ENCODE results near the gene STX12.

STX12 gene

DNA sequence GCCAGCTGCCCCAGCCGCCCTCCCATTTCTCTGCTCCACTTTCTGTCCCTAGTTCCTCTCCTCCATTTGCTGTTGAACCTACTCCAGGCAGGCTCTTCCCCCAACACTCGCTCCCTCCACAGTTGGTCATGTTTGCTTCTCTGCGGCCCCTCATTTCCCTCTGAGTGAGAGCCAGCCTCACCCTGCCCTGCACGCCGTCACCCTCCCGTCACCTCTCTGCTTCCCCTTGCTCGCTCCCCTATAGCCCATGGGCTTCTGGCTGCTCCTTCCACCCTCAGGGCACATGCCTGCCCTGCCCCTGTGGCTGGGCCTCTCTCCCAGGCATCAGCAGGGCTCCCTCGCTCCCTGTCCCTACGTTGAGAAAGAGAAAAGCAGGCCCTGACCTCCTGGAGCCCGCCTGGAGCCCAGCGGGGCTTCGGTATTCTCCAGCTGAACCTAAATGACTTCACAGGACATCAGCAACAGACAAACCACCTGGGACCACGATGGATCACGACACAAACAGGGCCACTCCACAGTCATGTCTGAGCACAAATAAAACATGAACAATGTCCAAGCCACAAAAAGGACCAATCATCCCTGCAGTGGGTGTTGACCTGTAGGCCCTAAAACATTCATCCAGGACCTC, 86.0 kb downstream of the STX12 start:
- Histone ChIP-seq H3K4me1 (no peaks in the 10 kb centered on the region), H3K9me3 (no peaks in the 10 kb centered on the region), H3K4me3 (ENCODE audit: low read depth, low read length) (no peak overlapping the region), H3K27me3 (no peaks in the 10 kb centered on the region), H3K36me3 (no peaks in the 10 kb centered on the region)
- DNase-seq, result no peak
- TF ChIP-seq, protein P1, sequence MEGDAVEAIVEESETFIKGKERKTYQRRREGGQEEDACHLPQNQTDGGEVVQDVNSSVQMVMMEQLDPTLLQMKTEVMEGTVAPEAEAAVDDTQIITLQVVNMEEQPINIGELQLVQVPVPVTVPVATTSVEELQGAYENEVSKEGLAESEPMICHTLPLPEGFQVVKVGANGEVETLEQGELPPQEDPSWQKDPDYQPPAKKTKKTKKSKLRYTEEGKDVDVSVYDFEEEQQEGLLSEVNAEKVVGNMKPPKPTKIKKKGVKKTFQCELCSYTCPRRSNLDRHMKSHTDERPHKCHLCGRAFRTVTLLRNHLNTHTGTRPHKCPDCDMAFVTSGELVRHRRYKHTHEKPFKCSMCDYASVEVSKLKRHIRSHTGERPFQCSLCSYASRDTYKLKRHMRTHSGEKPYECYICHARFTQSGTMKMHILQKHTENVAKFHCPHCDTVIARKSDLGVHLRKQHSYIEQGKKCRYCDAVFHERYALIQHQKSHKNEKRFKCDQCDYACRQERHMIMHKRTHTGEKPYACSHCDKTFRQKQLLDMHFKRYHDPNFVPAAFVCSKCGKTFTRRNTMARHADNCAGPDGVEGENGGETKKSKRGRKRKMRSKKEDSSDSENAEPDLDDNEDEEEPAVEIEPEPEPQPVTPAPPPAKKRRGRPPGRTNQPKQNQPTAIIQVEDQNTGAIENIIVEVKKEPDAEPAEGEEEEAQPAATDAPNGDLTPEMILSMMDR (IDR thresholded peaks at IDR 0.05; ENCODE audit: low read depth, low read length), result no peak

DNA sequence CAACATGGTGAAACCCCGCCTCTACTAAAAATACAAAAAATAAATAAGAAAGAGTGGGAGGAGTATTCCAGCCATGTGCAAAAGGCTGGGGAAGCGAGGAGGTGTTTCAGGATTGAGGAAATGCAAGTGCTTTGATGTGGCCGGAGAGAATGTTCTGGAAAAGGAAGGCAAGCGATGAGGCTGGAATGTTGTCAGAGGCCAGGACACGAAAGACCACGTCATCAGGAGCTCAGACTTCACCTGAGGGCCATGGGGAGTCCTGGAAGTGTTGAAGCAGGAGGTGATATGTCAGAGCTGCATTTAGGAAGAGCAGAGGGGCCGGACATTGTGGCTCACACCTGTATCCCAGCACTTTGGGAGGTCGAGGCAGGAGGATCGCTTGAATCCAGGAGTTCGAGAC, 88.4 kb downstream of the STX12 start:
- H3K9me3 ChIP-seq, result no peaks in the 10 kb centered on the region
- H3K4me1 ChIP-seq, result no peaks in the 10 kb centered on the region
- TF ChIP-seq, protein P1 (IDR thresholded peaks at IDR 0.05; ENCODE audit: low read depth, low read length), result no peak
- no peaks in the 10 kb centered on the region for H3K36me3 ChIP-seq
- no peak overlapping the region for H3K4me3 ChIP-seq (ENCODE audit: low read depth, low read length)
- no peaks in the 10 kb centered on the region for H3K27me3 ChIP-seq
- DNase-seq, result no peak

DNA sequence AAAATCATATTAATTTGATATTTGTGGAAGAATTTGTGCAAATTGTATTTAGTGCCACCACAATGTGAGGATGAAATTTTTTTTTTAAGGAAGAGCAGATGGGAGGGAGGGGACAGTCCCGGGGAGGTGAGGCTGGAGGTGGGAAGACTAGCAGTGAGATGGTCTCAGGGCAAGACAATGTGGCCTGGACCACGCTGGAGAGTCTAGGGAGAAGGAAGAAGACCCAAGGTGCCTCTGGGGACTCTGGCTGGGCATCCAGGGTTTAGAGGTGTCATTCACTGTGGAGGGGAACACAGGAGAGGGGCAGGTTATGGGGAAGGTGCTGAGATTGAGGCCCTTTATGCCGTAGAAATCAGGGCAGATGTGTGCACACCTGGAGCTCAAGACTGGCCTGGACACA, 89.0 kb downstream of the STX12 start:
- no peaks in the 10 kb centered on the region for H3K4me1 ChIP-seq
- no peaks in the 10 kb centered on the region for H3K36me3 ChIP-seq
- no peaks in the 10 kb centered on the region for H3K9me3 ChIP-seq
- TF ChIP-seq, protein P1 (IDR thresholded peaks at IDR 0.05; ENCODE audit: low read depth, low read length), result no peak
- no peaks in the 10 kb centered on the region for H3K27me3 ChIP-seq
- DNase-seq, result no peak
- H3K4me3 ChIP-seq (ENCODE audit: low read depth, low read length), result no peak overlapping the region

DNA sequence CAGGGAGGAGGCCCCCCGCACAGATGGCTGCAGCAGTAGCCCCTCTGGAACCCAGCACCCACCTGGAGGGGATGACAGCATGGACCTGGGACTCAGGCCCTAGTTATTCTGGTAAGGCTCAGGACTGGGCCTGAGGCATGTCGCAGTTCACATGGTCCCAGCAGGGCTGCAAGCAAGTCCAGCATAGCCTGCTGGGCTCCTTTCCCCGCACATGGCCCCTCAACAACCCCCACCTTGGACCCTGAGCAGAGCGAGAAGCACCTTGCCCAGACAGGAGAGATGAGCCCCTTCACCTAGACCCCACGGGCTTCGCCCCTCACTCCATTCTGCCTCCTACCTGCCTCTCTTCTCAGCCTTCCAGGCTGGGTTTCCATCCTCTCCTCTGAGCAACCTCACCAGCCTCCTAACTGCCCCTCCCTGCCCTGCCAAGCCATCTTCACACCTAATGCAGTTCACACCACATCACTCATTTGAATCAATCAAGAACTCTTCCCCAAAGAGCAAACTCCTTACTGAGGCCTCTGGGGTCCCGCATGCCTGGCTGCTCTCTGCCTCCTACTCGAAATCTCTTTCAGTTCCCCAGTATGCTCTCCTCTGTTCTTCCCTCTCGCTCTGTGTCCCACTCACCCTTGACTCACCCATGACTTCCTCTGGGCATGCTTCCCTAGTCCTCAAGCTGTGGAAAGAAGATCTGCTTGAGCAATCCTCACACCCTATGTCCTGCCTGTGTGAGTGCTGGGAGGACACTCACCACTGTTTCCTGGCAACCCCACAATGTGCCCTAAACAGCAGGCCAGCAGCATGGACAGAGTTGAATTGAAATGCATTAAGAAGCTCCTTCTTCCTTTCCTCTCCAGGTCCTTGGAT, 89.9 kb downstream of the STX12 start:
- TF ChIP-seq, protein P1 (IDR thresholded peaks at IDR 0.05; ENCODE audit: low read depth, low read length), result no peak
- Histone ChIP-seq H3K4me3 (ENCODE audit: low read depth, low read length) (no peak overlapping the region), H3K4me1 (no peaks in the 10 kb centered on the region), H3K36me3 (no peaks in the 10 kb centered on the region), H3K27me3 (no peaks in the 10 kb centered on the region), H3K9me3 (no peaks in the 10 kb centered on the region)
- DNase-seq, result no peak

DNA sequence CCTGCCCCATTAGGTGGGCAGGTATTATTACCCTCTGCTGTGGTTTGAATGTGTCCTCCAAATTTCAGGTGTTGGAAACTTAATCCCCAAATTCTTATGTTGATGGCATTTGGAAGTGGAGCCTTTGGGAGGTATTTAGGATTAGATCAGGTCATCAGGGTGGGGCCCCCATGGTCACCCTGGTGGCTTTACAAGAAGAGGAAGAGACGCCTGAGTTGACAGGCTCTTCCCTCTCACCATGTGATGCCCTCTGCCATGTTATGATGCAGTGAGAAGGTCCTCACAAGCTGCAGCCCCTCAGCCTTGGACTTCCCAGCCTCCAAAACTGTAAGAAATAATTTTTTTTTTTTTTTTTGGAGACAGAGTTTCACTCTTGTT, 90.5 kb downstream of the STX12 start:
- Histone ChIP-seq H3K4me3 (ENCODE audit: low read depth, low read length) (no peak overlapping the region), H3K36me3 (no peaks in the 10 kb centered on the region), H3K4me1 (no peaks in the 10 kb centered on the region), H3K27me3 (no peaks in the 10 kb centered on the region), H3K9me3 (no peaks in the 10 kb centered on the region)
- TF ChIP-seq, protein P1 (IDR thresholded peaks at IDR 0.05; ENCODE audit: low read depth, low read length), result no peak
- DNase-seq, result no peak
